MM.1S (cell line): ENCODE data around the gene USP12.
A peak's percentile ranks its signal among the peaks of the same experiment; 100 is the strongest.
"Not testable (repeated sequence)": the region's sequence is repeated elsewhere in the genome, so short reads cannot be mapped to it uniquely, and the experiment has no call there.

Source experiments
- DNase-seq: peaks from one replicate; pipeline ENCODE4 v3.0.0-alpha.2; 2015
- H2AFZ ChIP-seq: fragments of 300-600 bp; sonication (generic); 2 replicates; pipeline ENCODE4 v1.6.0; 2016; ENCODE audit warnings: antibody characterized with exemption, low read length
- H3F3A ChIP-seq: fragments of 300-600 bp; sonication (generic); 2 replicates; pipeline ENCODE4 v1.6.1; 2016; ENCODE audit warnings: mild to moderate bottlenecking, antibody characterized with exemption, low read length, moderate library complexity, mixed read lengths; ENCODE audit not compliant: insufficient read depth
- H3K27ac ChIP-seq: fragments of 300-600 bp; sonication (generic); 2 replicates; pipeline ENCODE4 v1.5.1; 2016; ENCODE audit warnings: mild to moderate bottlenecking, low read length
- H3K27me3 ChIP-seq: fragments of 300-600 bp; sonication (generic); replicated peaks from 2 replicates; pipeline ENCODE4 v1.6.0; 2016; ENCODE audit warnings: low read length; ENCODE audit not compliant: insufficient read depth
- H3K36me3 ChIP-seq: fragments of 300-600 bp; sonication (generic); replicated peaks from 2 replicates; pipeline ENCODE4 v1.6.1; 2016; ENCODE audit warnings: mild to moderate bottlenecking, low read length, mixed read lengths; ENCODE audit not compliant: insufficient read depth
- H3K4me1 ChIP-seq: fragments of 300-600 bp; sonication (generic); 2 replicates; pipeline ENCODE4 v1.6.1; 2016; ENCODE audit warnings: low read length, mixed read lengths
- H3K4me2 ChIP-seq: fragments of 300-600 bp; sonication (generic); 2 replicates; pipeline ENCODE4 v1.6.0; 2016; ENCODE audit warnings: low read depth, low read length
- H3K4me3 ChIP-seq: fragments of 300-600 bp; sonication (generic); 2 replicates; pipeline ENCODE4 v1.5.1; 2016; ENCODE audit warnings: low read length, mixed read lengths
- H3K79me2 ChIP-seq: fragments of 300-600 bp; sonication (generic); 2 replicates; pipeline ENCODE4 v1.6.1; 2016; ENCODE audit warnings: mixed run types, low read length, mixed read lengths
- H3K9ac ChIP-seq: fragments of 300-600 bp; sonication (generic); 2 replicates; pipeline ENCODE4 v1.6.1; 2016; ENCODE audit warnings: low read length, mixed read lengths
- H3K9me2 ChIP-seq: fragments of 300-600 bp; sonication (generic); replicated peaks from 2 replicates; pipeline ENCODE4 v1.6.1; 2016; ENCODE audit warnings: mild to moderate bottlenecking, low read length, mixed read lengths; ENCODE audit not compliant: insufficient read depth
- H3K9me3 ChIP-seq: fragments of 300-600 bp; sonication (generic); replicated peaks from 2 replicates; pipeline ENCODE4 v1.6.1; 2016; ENCODE audit warnings: mild to moderate bottlenecking, low read length, mixed read lengths; ENCODE audit not compliant: insufficient read depth
- H4K20me1 ChIP-seq: fragments of 300-600 bp; sonication (generic); 2 replicates; pipeline ENCODE4 v1.6.1; 2016; ENCODE audit warnings: mild to moderate bottlenecking, low read length, moderate library complexity, mixed read lengths; ENCODE audit not compliant: insufficient read depth
- EZH2 ChIP-seq: fragments of 300-600 bp; sonication (generic); optimal IDR thresholded peaks from 2 replicates; pipeline ENCODE3; 2017; ENCODE audit warnings: low read depth, mild to moderate bottlenecking, antibody characterized with exemption, low read length, mixed read lengths
- EZH2phosphoT487 ChIP-seq: fragments of 300-600 bp; sonication (generic); IDR thresholded peaks from 2 replicates; pipeline ENCODE4 v1.6.1; 2018; ENCODE audit warnings: antibody characterized with exemption, low read length
- TF ChIP-seq, protein P1 (sequence below): fragments of 300-600 bp; sonication (generic); IDR thresholded peaks from 2 replicates; pipeline ENCODE4 v1.5.1; 2016; ENCODE audit warnings: antibody characterized with exemption, low read length, mixed read lengths

USP12 gene, protein sequence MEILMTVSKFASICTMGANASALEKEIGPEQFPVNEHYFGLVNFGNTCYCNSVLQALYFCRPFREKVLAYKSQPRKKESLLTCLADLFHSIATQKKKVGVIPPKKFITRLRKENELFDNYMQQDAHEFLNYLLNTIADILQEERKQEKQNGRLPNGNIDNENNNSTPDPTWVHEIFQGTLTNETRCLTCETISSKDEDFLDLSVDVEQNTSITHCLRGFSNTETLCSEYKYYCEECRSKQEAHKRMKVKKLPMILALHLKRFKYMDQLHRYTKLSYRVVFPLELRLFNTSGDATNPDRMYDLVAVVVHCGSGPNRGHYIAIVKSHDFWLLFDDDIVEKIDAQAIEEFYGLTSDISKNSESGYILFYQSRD

DNA sequence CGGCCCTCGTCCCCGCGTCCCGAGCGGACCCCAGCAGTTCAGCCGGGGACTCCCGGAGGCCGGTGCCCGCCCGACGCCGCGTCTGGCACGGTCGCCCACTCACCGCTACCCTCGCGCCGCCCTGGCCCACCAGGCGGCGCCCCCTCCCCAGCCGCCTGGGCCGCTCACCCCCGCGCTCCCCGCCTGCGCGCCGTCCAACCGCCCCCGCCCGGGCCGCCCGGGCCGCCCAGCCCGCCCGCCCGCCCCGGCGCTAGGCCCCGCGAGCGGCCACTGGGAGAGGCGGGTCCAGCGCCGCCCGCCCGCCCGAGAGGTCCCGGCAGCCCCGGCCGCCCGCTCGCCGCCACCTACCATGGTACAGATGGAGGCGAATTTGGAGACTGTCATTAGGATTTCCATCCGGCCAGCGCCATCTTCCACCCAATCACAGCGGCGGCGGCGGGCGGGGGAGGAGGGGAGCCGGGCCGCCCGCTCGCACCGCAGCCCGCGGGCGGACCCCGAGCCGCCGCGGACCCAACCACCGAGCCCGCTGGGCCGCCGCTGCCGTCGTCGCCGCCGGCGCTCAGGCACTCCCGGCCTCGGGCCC, at the start of gene USP12:
Gene USP12, minus strand, starts transcription at position 568 of the 583 bp plus-strand sequence. Its CDS starts 172 bp downstream, at position 396.
- no peaks in the 10 kb centered on the region for H4K20me1 ChIP-seq
- DNase-seq: peak; percentile 7
- peak within 1 kb of the TSS; percentile 62 for H3K4me2 ChIP-seq
- no peaks in the 10 kb centered on the region for H3K27me3 ChIP-seq
- no peaks in the 10 kb centered on the region; the same call in 1 of the 2 replicates for H3K4me1 ChIP-seq
- H3K36me3 ChIP-seq: no peaks in the 10 kb centered on the region
- peak within 1 kb of the TSS; percentile 68 for H3K4me3 ChIP-seq
- peaks cover 7% of the 10 kb centered on the region; the same call in 1 of the 2 replicates for H3F3A ChIP-seq
- peak within 1 kb of the TSS; percentile 53 for H3K9ac ChIP-seq
- H3K79me2 ChIP-seq: peaks cover 26% of the 10 kb centered on the region
- peak within 1 kb of the TSS; percentile 54; the same call in 1 of the 2 replicates for H3K27ac ChIP-seq
- peak within 1 kb of the TSS; percentile 77 for H2AFZ ChIP-seq
- TF ChIP-seq EZH2phosphoT487: no peak
- H3K9me3 ChIP-seq: no peaks in the 10 kb centered on the region
- no peaks in the 10 kb centered on the region for H3K9me2 ChIP-seq

DNA sequence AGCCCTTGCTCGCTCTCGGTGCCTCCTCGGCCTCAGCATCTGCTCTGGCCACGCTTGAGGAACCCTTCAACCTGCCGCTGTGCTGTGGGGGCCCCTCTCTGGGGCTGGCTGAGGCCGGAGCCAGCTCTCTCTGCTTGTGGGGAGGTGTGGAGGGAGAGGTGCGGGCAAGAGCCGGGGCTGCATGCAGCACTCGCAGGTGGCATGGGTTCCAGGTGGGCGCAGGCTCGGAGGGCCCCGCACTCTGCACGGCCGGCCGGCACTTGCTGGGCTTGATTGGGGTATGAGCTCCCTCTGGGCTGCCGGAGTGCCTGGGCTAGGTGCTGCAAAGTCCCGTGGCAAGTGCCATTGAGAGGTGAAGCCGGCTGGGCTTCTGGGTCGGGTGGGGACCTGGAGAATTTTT, 48.0 kb upstream of the USP12 start:
- DNase-seq: no peak
- no peaks in the 10 kb centered on the region for H3K79me2 ChIP-seq
- H3K4me3 ChIP-seq: no peak overlapping the region
- no peak overlapping the region for H2AFZ ChIP-seq
- TF ChIP-seq, protein P1, sequence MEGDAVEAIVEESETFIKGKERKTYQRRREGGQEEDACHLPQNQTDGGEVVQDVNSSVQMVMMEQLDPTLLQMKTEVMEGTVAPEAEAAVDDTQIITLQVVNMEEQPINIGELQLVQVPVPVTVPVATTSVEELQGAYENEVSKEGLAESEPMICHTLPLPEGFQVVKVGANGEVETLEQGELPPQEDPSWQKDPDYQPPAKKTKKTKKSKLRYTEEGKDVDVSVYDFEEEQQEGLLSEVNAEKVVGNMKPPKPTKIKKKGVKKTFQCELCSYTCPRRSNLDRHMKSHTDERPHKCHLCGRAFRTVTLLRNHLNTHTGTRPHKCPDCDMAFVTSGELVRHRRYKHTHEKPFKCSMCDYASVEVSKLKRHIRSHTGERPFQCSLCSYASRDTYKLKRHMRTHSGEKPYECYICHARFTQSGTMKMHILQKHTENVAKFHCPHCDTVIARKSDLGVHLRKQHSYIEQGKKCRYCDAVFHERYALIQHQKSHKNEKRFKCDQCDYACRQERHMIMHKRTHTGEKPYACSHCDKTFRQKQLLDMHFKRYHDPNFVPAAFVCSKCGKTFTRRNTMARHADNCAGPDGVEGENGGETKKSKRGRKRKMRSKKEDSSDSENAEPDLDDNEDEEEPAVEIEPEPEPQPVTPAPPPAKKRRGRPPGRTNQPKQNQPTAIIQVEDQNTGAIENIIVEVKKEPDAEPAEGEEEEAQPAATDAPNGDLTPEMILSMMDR: no peak
- TF ChIP-seq EZH2phosphoT487 (no peak), EZH2 (no peak)
- no peaks in the 10 kb centered on the region for H3K9me3 ChIP-seq
- H3K9me2 ChIP-seq: no peaks in the 10 kb centered on the region
- no peaks in the 10 kb centered on the region for H3K4me1 ChIP-seq
- no peaks in the 10 kb centered on the region for H3K27me3 ChIP-seq
- no peaks in the 10 kb centered on the region for H3F3A ChIP-seq
- H3K27ac ChIP-seq: no peak overlapping the region
- no peaks in the 10 kb centered on the region for H3K36me3 ChIP-seq
- H3K9ac ChIP-seq: no peak overlapping the region
- no peak overlapping the region for H3K4me2 ChIP-seq
- no peaks in the 10 kb centered on the region for H4K20me1 ChIP-seq

DNA sequence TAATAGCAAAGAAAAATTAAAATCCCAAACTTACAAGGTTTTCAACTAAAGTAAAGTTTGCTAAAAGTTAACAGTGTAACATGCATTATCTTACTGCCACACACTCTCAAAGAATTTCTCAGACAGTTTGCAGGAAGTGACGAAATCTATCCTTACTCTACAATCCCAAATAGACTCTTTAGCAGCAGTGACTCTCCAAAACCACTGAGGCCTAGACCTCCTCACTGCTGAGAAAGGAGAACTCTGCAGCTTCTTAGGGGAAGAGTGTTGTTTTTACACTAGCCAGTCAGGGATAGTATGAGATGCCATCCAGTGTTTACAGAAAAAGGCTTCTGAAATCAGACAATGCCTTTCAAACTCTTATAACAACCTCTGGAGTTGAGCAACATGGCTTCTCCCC, 47.2 kb upstream of the USP12 start:
- not testable (repeated sequence) for H3K9me3 ChIP-seq, H3K9me2 ChIP-seq, H3K4me2 ChIP-seq, H3K4me3 ChIP-seq, H2AFZ ChIP-seq, H3K27ac ChIP-seq, H3K9ac ChIP-seq, H3K36me3 ChIP-seq, H3K27me3 ChIP-seq, H3F3A ChIP-seq, H4K20me1 ChIP-seq, H3K4me1 ChIP-seq, DNase-seq, H3K79me2 ChIP-seq

DNA sequence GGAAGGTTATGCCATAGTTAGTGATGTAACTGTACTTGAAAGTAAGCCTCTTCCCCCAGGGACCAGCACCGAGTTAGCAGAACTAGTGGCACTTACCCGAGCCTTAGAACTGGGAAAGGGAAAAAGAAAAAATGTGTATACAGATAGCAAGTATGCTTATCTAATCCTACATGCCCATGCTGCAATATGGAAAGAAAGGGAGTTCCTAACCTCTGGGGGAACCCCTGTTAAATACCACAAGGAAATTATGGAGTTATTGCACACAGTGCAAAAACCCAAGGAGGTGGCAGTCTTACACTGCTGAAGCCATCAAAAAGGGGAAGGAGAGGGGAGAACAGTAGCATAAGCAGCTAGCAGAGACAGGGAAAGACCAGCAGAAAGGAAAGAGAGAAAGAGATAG, 46.2 kb upstream of the USP12 start:
- not testable (repeated sequence) for H3K27me3 ChIP-seq, H3K9ac ChIP-seq, H3K79me2 ChIP-seq, H3K4me1 ChIP-seq, H3K9me3 ChIP-seq, H3K27ac ChIP-seq, H3K4me3 ChIP-seq, H3K4me2 ChIP-seq, H3K36me3 ChIP-seq, H3K9me2 ChIP-seq, H4K20me1 ChIP-seq, H3F3A ChIP-seq, DNase-seq, H2AFZ ChIP-seq

DNA sequence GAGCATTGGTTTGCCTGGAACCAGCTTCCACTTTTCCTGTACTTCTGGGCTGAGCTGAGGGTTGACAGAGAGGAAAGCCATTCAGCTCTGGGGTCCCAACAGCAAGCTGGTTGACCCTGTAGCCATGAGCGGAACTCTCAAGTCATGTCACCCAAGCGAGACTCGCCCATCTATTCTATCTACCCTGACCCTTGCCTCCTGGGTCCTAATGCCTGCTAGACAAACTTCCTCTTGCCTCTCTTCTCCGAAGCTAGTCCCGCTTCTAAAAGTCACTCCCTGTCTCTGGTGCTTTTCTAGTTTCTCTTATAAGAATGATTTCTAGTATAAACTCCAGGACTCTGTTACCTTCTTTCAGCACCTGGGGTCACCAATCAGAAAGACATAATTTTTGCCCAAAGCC, 41.8 kb upstream of the USP12 start:
- H3K4me2 ChIP-seq: not testable (repeated sequence)

More for the DNA sequence above, 41.8 kb upstream of the USP12 start:
- not testable (repeated sequence) for H3K4me3 ChIP-seq, H2AFZ ChIP-seq, H3K79me2 ChIP-seq, H3K9me3 ChIP-seq, H3K9me2 ChIP-seq, H3K9ac ChIP-seq, H4K20me1 ChIP-seq, H3K27me3 ChIP-seq, DNase-seq, H3K27ac ChIP-seq, H3K36me3 ChIP-seq, H3F3A ChIP-seq, H3K4me1 ChIP-seq
